K562 (cell line): ENCODE results near the gene MICU1. TPM values are rescaled to one million over a fixed set of nuclear protein-coding genes. Genes with fewer than 3 reads are reported as not detected.
A peak's percentile ranks its signal among the peaks of the same experiment; 100 is the strongest.

Experiments used
- CBX3 ChIP-seq, 2 experiments: IDR thresholded peaks; 1 replicate in 1 of 2; 2 replicates in 1 of 2; pipeline ENCODE4 v1.6.1; 2012; ENCODE audit warnings: inconsistent platforms in 2 of 2, low read length in 2 of 2, borderline replicate concordance in 1 of 2, control low read depth in 1 of 2
- EZH2 ChIP-seq: IDR thresholded peaks from 2 replicates; pipeline ENCODE4 v1.6.1; 2012; ENCODE audit warnings: low read depth, mild to moderate bottlenecking, inconsistent platforms, low read length, borderline replicate concordance
- GATA2 ChIP-seq: sonication (generic); formaldehyde crosslinking; IDR thresholded peaks from 2 replicates; pipeline ENCODE4 v1.4.0; 2020; ENCODE audit warnings: mild to moderate bottlenecking, missing genetic modification reagents
- HIVEP1 ChIP-seq: fragments of 250-450 bp; sonication (Bioruptor Pico); IDR thresholded peaks from 2 replicates; pipeline ENCODE4 v1.4.0; 2020; ENCODE audit warnings: mild to moderate bottlenecking
- HNRNPUL1 ChIP-seq: fragments of 200-400 bp; formaldehyde crosslinking; IDR thresholded peaks from 2 replicates; pipeline ENCODE4 v1.6.1; 2017; ENCODE audit warnings: low read length
- ID3 ChIP-seq, 2 experiments: fragments of 250-450 bp in 1 of 2; fragments of 450-650 bp in 1 of 2; sonication (Bioruptor Pico) in 1 of 2; IDR thresholded peaks; 2 replicates each; pipeline versions ENCODE4 v1.6.1 to v1.8.0; 2016 to 2021; ENCODE audit warnings: mild to moderate bottlenecking in 2 of 2, moderate library complexity in 2 of 2, missing compliant biosample characterization in 1 of 2, missing genetic modification characterization in 1 of 2
- IRF1 ChIP-seq: sonication (generic); formaldehyde crosslinking; IDR thresholded peaks from 2 replicates; pipeline ENCODE4 v1.8.0; 2022; ENCODE audit warnings: missing genetic modification reagents, mild to moderate bottlenecking, borderline replicate concordance
- NBN ChIP-seq: fragments of 450-650 bp; IDR thresholded peaks from 2 replicates; pipeline ENCODE4 v1.6.1; 2016; ENCODE audit warnings: low read depth, mild to moderate bottlenecking
- NFIC ChIP-seq: fragments of 450-650 bp; IDR thresholded peaks from 2 replicates; pipeline ENCODE4 v1.6.1; 2017; ENCODE audit warnings: mild to moderate bottlenecking, inconsistent platforms
- NFYB ChIP-seq: IDR thresholded peaks from 2 replicates; pipeline ENCODE4 v1.6.1; 2011; ENCODE audit warnings: mild to moderate bottlenecking, moderate library complexity; ENCODE audit not compliant: insufficient read length; ENCODE audit errors: extremely low read depth
- PBX2 ChIP-seq, 2 experiments: IDR thresholded peaks in 1 of 2; conservative IDR thresholded peaks in 1 of 2; 2 replicates each; pipeline ENCODE4 v1.6.1; 2016; ENCODE audit warnings: low read depth in 2 of 2, mild to moderate bottlenecking in 1 of 2, missing compliant biosample characterization in 1 of 2, missing genetic modification characterization in 1 of 2, moderate library complexity in 1 of 2
- SREBF2 ChIP-seq: sonication (generic); formaldehyde crosslinking; IDR thresholded peaks from 2 replicates; pipeline ENCODE4 v1.4.0; 2020; ENCODE audit warnings: mild to moderate bottlenecking, missing genetic modification reagents
- TEAD1 ChIP-seq, 2 experiments: fragments of 450-650 bp in 1 of 2; sonication (generic) in 1 of 2; formaldehyde crosslinking; IDR thresholded peaks; 2 replicates each; pipeline versions ENCODE4 v1.4.0 to v1.8.0; 2020 to 2022; ENCODE audit warnings: mild to moderate bottlenecking in 2 of 2, missing genetic modification reagents in 1 of 2
- THAP12 ChIP-seq: fragments of 250-450 bp; sonication (Bioruptor Pico); IDR thresholded peaks from 2 replicates; pipeline ENCODE4 v1.9.0; 2021; ENCODE audit warnings: mild to moderate bottlenecking, inconsistent platforms
- THRA ChIP-seq: fragments of 450-650 bp; IDR thresholded peaks from 2 replicates; pipeline ENCODE4 v1.6.1; 2017; ENCODE audit warnings: mild to moderate bottlenecking, moderate library complexity
- TRIM28 ChIP-seq: fragments of 450-650 bp; IDR thresholded peaks from 2 replicates; pipeline ENCODE4 v1.6.1; 2017
- U2AF1 ChIP-seq: fragments of 200-400 bp; formaldehyde crosslinking; optimal IDR thresholded peaks from 2 replicates; pipeline ENCODE3; 2017; ENCODE audit warnings: mild to moderate bottlenecking, low read depth, low read length, moderate library complexity
- XRCC4 ChIP-seq: IDR thresholded peaks from one replicate; pipeline ENCODE4 v1.6.1; 2011; ENCODE audit not compliant: insufficient read depth, insufficient read length; ENCODE audit errors: extremely low read depth
- YBX1 ChIP-seq: fragments of 450-650 bp; IDR thresholded peaks from 2 replicates; pipeline ENCODE4 v1.7.1; 2016; ENCODE audit warnings: mild to moderate bottlenecking
- ZNF143 ChIP-seq: sonication (generic); formaldehyde crosslinking; IDR thresholded peaks from 2 replicates; pipeline ENCODE4 v1.9.0; 2022; ENCODE audit warnings: mild to moderate bottlenecking, missing genetic modification reagents
- ZNF316 ChIP-seq: fragments of 450-650 bp; IDR thresholded peaks from 2 replicates; pipeline ENCODE4 v1.6.1; 2016
- ZNF347 ChIP-seq: fragments of 450-650 bp; formaldehyde crosslinking; IDR thresholded peaks from 2 replicates; pipeline ENCODE4 v1.4.0; 2020; ENCODE audit warnings: low read depth, mild to moderate bottlenecking, moderate library complexity
- polyA plus RNA-seq, 8 experiments: library from polyadenylated mRNA; depleted of rRNA in 4 of 8; stranded (reverse) in 5 of 8; unstranded in 3 of 8; fragments of >200 nt; fragmentation: Nextera tagmentation in 2 of 8; fragmentation: Illumina TruSeq in 1 of 8; extraction: Ambion mirVana in 2 of 8; extraction: Trizol in 1 of 8; gene quantifications; 2 replicates each; pipeline versions ENCODE4 v1.2.1 to v1.2.3, GENCODE V29; 2011 to 2014; ENCODE audit warnings: inconsistent platforms in 1 of 8, missing spikeins in 1 of 8
- total RNA-seq, 7 experiments: library from RNA; depleted of rRNA in 6 of 7; stranded (reverse); fragments of >200 nt in 6 of 7; fragmentation: Illumina TruSeq in 2 of 7; extraction: Trizol in 2 of 7; gene quantifications; 2 replicates each; pipeline versions ENCODE4 v1.2.1 to v1.2.3, GENCODE V29; 2011 to 2021; ENCODE audit warnings: low replicate concordance in 1 of 7

MICU1 gene
- total and polyA plus RNA-seq, 9 of the 15 experiments (the other 6 are each of a cell fraction or from before 2014, with no cell fraction given) = 29.3 to 76.8 (median 48.4) TPM

GRCh38 chr10:72355214-72355555 is 270.7 kb downstream of the MICU1 start (continued):
- TF ChIP-seq NFYB (no peak), NBN (no peak), PBX2 (CRISPR knock-in tag; IDR thresholded peaks at IDR 0.05; ENCODE audit: low read depth) (no peak), PBX2 (tag; conservative IDR thresholded peaks at IDR 0.05; ENCODE audit: low read depth) (0 out of 2 replicates have a peak, but pooled peaks have one; percentile 3), ZNF143 (CRISPR knock-in tag) (no peak), IRF1 (CRISPR knock-in tag) (no peak), CBX3 (IDR thresholded peaks at IDR 0.05; ENCODE audit: borderline replicate concordance in 1 of 2, low read length in 2 of 2) (peak in 1 of 2 experiments; percentile 4; a peak in 1 of 3 replicates), XRCC4 (no peak), SREBF2 (CRISPR knock-in tag) (no peak; the same call in 1 of the 2 replicates), THAP12 (CRISPR knock-in tag) (no peak), HNRNPUL1 (no peak), U2AF1 (no peak), YBX1 (no peak), ID3 (CRISPR knock-in tag; IDR thresholded peaks at IDR 0.05) (no peak), ID3 (tag; IDR thresholded peaks at IDR 0.05) (no peak), ZNF316 (peak; percentile 76), TEAD1 (CRISPR knock-in tag; IDR thresholded peaks at IDR 0.05) (no peak), TRIM28 (0 out of 2 replicates have a peak, but pooled peaks have one; percentile 9), EZH2 (no peak), ZNF347 (CRISPR knock-in tag) (no peak), HIVEP1 (CRISPR knock-in tag) (no peak), GATA2 (CRISPR knock-in tag) (peak; percentile 47; the same call in 1 of the 2 replicates), THRA (no peak), NFIC (no peak)
